GM21381 (cell line): ENCODE measurements around the gene LINC00237.

Experiments
- ATAC-seq: cut with Tn5 transposase; IDR thresholded peaks from one replicate; pipeline ENCODE4 v1.9.1; 2021; ENCODE audit warnings: mild to moderate bottlenecking, moderate library complexity; ENCODE audit not compliant: unreplicated experiment

LINC00237 gene

DNA sequence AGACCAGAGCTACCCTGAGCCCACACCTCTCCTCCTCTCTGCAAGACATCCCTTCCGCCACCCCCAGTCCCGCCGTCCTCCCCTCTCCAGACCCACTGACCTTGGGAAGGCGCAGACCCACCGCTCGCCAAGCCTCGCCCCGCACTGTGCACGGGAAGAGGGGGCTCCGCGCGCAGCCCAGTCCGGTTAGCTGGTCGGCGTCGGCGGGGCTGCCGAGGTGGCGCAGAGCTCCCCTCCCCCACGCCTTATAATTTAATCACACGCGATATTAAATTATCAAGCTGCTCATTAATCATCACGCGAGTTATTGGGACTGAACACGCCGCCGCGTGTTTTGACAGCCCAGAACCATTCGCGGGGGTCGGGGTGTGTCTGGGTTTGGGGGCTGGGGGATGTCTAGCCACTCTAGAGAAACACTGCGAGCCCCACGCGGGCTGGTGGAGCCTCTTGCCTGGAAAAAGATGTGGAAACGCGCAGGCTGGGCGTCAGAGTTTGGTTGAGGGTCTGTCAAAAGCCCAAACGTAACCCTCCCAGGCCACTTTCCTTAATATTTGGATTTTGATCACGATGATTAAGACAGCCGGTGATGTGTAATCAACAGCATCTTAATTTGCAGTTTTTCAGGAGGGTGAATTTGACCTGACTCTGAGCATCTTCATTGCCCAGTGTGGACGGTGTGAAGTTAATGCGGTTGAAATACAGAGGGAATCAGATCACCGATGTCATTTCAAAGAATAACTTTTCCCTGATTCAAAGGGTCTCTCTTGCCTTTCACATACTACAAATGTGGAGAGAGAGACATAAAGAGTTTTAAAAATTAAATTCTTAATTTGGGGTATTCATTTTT, at the start of gene LINC00237:
Gene LINC00237, minus strand, starts transcription at position 188 of the 847 bp plus-strand sequence.
- no peak for ATAC-seq

DNA sequence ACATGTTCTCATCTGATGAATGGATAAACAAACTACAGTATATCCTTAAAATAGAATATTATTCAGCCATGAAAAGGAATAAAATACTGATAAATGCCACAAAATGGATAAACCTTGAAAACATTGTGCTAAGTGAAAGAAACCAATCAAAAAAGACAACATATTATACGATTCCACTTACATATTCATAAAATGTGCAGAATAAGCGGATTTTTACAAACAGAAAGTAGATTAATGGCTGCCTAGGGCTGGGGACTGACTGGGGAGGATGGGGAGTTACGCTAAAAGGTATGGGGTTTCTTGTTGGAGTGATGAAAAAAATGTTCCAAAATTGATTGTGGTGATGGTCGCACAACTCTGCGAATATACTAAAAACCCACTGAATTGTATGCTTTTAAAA, 49.1 kb upstream of the LINC00237 start:
- no peak for ATAC-seq

DNA sequence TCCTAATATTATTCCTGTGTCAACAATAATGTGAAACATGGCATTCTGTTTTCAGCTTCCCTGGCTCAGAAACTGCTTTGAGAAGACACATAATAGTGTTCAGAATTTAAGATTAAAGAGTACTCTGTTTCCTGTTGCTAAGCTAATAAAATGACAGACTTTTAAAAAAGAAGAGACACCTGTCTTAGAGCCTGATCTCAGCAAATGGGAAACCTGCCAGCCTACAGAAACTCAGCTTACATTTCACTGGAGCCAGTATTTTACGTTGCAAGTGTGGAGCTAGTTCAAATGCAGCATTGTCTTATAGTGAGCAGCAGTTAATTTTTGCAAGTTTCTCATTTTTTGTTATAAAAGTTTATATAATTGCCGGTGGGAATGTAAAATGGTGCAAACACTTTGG, 48.5 kb upstream of the LINC00237 start:
- ATAC-seq, result no peak

DNA sequence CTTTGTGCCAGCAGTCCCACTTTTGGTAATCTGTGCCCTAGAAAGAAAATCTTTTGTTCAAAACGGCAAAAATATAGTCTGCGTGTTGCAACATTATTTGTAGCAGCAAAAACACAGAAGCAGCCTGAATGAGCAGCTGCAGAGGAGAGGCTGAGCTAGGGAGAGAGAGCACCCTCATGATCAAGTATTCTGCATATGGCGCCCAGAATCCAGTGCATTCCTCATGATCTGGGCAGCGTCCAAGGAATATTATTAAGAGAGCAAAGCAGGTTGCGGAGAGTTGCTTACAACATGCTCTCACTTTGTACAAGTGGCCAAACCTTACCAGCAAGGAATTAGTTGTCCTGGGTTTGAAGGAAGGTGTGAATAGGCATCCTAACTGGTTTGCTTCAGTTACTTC, 45.6 kb upstream of the LINC00237 start:
- ATAC-seq, result no peak

DNA sequence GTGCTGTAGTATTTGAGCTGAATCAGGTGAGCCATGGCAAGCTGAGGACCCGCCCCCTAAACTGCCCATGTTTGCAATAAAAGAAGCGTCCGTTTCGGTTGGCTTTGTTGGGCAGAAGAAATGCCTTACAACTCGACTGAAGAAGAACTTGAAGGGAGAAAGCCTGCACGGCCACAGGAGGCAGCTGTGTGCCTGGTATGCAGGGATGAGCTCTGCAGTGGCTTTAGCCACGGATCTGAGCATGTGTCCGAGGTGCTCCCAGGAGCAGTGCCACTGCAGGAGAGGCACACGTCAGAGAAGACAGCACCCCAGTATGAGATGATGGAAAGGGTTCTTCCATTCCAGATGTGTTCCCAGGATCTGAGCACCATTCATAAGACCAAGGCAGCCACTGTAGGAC, 43.2 kb upstream of the LINC00237 start:
- ATAC-seq, result no peak

DNA sequence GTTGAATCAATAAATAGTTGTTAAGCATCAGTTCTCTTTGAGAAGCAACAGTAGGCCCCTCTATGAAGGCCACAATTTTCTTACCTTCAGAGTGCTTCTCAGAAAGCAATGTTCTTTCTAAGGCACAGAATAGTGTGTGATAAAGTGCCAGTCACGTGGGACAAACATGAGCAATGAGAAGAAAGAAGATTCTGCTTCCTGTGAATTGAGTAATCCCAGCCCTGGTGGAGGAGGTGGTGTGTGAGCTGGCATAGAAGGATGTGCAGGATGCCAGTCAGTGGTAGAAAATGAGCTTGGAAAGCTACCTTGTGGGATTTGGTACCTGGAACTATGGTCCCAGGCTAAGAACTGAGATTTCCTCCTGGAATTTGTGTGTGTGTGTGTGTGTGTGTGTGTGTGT, 41.4 kb upstream of the LINC00237 start:
- no peak for ATAC-seq

DNA sequence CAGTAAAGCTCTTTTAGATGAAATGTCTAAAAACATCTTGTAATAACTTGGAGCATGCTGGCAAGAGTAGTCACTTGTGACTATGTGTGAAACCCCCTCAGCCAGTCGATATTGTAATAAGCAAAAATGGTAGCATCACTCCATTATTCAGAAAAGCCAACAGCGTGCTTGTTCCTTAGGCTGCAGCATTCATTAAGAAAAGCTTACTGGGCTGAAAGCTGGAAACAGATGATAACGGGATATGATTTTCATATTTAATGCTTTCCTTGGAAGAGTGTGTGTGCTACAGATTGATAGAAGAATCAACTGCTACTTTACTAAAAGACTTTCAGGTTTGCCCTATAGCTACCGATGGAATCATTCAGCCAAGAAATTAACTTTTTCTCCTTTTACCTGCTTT, 40.1 kb upstream of the LINC00237 start:
- no peak for ATAC-seq

DNA sequence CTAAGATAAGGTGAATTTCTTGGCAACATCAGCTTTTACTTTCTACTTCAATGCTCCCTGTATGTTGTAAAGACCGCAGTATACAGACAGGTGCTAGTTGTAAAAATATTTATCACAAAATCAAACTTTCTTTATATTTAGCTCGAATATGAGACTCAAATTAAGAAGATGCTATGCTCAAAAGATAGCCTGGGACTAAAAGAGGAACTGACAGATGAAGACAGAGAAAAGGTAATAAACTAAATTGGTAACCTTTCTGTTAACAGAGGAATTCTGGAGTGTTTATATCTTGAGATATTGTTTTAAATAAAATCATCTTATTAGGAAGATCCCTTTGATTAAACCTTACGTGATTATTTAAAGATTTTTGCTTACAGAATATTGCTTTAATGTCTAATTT, 39.3 kb upstream of the LINC00237 start:
- no peak for ATAC-seq

DNA sequence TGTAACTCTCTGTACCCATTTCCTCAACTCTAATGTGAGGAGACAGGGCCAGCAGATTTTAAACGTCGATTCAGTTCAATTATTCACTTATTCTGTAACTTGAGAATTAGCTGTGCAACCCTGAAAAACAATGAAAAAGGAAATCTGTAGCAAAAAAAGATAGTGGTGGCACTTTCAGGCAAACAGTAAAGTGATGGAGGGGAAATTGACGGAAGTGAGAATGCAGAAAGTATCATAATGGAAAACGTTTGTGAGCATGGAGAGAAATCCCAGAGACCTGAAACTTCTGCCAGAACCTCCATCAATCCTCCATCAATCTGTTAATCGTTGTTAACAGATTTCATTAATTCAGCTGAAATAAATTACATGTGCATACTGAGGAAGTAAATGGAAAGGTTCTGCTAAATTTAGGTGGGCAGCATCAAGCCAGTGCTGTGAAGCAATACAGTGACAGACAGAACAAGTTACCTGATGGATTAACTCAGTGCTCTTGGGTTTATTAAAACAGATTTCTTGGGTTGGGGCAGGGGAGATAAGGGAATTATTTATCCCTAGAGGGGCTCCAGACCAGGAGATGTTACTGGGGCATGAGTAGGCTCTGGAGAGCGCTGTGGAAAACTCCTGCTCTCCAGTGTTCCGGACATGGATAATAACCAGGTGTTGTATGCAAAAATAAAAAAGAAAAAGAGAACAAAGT, 37.2 kb upstream of the LINC00237 start:
- ATAC-seq, result no peak

DNA sequence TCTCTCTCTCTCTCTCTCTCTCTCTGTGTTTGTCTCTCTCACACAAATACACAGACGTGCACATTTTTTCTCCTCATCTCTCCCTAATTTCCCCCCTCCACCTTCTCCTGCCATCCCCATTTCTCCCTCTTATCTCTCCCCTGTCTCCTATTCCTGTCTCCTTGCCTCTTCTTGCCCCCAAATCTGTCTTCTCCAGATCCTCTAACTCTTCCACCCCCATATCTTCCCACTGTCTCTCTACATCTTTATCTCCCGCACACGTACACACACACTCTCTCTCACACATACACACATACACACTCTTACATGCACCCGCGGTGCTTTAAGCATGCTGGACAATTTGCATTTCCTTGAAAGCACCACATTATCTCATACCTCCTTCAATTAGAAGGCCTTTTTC, 35.7 kb upstream of the LINC00237 start:
- ATAC-seq, result no peak

DNA sequence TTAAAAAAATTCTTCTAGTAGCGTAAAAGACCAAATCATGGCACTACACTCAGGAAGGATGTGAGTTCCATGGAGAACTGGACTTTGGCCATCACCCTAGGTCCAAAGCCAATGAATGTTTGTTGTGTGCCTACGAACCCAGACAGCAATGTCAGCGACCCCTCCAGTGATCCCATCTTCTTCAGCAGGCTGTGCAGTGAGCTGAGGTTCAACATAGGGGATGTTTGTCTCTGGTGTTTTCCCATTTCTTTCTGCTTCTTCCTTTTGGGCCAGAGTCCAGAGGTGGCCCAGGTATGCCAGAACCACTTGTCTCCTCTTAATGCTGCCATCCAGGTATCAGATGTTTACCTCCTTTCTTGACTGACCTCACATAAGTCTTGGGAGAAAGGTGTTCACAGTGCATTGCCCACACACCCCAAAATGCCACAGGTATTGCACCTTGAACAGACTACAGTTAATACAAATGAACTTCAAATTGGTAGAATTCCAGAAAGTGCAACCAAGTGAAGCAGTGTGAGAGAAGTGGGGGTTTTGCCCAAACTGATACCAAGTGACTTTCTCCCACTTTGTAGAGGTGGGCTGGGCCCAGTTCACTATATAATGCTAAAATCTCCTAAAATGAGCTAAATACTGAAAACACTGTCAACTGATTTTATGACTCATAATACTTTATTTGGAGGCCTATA, 33.9 kb upstream of the LINC00237 start:
- no peak for ATAC-seq

DNA sequence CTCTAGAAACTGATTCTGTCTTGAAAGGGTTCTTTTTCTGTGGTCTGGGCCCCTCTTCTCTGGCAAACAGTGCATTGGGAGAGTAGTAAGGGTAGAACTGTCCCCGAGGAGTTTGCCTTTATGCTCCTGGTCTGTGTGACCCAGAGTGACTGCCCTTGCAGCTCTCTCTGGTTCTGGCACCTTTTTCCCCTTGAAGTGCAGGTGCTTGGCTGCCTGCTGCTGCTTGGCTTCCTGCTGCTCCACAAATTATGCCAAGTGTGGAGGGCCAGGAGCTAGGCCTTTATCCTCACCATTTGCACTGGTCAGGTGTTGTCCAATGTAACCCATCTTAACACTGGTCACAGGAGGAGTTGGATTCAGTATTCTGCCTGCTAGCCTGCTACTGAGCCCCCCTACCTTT, 30.9 kb upstream of the LINC00237 start:
- ATAC-seq, result no peak

DNA sequence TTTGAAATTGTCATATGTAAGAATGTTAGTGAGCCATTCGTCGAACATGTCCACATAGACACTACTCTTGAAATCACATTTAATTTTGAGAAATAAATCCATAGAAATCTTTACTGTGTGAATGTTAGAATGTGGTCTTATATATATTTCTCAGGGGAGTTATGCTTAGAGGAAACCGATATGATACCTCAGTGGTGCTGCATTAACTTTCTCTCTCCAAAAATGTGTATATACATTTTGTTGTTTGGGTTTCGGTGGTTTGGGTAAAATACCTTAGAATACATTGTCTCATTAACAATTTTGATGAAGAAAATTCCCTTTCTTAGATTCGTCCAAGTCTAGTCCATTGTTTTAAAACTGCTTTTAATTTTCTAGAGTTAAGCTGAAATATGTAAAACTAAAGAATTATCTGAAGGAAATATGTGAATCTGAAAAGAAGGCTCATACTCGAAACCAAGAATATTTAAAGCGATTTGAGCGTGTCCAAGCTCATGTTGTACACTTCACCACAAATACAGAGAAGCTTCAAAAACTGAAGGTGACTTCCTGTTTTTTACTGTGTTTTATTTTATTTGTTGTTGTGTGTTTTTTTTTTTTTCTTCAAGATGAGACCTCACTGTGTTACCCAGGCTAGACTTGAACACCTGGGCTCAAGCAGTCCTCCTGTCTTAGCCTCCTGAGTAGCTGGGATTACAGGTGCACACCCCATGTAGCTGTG, 30.0 kb upstream of the LINC00237 start:
- ATAC-seq, result no peak

DNA sequence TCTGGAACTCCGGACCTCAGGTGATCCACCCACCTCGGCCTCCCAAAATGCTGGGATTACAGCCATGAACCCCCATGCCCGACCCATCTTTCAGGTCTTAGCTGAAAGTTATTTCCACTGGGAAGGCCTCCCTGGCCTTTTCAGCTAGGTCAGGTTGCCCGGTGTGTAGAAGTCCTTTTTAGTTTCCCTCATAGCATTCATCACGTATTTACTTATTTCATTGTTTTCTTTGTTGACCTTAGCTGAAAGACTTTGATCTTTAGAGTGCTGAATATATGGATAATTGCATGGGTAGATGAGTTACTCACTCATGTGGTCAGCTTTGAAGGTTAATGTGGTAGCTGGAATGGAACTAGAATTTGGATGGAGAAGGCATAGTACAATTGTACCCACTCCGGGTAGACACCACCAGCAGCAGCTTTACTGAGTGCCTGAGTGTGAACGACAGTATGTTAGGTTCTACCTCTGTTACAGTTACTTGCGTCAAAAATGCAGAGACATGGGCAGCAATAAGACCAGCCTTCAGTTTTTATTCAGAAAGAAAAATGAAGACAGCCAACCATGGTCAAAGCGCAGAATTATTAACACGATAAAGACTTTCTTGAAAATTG, 28.8 kb upstream of the LINC00237 start:
- ATAC-seq, result no peak

DNA sequence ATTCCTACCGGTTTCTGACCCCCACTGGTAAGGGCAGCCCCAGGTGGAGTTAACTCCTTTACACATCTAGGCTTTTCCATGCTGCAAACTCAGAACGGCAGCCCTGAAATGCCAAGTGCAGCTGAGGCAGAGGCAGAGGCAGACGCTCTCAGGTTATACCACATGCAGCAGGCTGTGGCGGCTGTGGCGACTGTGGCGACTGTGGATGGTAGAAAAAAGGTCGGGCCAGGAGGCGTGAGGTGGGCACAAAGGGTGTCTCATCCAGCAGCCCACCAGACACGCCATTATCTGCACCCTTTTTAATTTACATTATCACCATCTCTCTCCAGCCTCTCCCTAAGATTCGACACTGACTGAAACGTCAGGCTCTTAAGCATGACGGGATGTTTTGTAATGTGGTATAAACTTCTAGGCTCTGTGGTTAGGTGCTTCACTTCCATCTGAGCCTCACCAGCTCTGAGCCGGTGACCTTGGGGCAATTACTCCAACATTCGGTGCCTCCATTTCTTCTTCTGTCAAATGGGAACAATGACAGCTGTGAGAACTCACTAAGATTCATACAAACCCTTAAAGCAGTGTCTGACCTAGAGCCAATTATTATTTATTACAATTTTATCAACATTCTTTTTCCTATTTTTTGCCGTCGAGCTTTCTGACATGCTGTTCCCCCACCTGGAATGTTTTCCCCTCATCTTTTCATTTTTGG, 27.9 kb upstream of the LINC00237 start:
- ATAC-seq, result no peak

DNA sequence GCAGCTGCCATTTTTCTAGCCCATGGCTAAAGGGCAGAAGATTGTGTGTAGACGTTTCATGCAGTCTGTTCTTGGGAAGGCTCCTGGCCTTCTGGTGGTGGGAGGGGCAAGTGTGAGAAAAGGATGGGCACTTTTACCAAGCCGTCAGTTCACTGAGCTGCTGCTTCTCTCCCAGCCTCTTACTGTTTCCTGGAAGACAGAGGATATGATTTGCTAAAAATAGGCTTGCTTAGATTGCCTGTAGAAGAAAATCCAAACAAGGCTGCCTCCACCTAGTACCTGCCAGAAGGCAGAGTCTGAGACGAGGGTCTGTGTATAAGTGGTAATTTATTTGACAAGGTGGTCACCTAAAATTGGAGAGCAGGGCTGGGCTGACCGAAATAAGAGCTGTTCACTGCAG, 27.2 kb upstream of the LINC00237 start:
- ATAC-seq, result no peak

DNA sequence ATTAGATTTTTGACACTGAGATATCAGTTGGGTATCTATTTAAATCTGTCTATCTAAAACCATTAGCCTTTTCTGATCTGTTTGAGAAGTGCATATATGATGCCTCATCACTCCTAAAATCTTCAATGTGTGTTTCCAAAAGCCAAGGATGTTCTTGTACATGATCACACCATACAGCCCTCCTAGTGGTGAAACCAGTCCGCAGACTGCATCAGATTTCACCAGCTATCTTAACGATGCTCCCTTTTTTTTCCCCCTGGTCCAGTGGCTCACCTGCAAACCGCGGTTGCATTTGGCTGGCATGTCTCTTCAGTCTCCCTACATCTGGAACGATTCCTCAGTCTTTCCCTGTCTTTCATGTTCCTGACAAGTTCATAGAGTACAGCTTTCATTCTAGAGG, 23.7 kb upstream of the LINC00237 start:
- no peak for ATAC-seq

DNA sequence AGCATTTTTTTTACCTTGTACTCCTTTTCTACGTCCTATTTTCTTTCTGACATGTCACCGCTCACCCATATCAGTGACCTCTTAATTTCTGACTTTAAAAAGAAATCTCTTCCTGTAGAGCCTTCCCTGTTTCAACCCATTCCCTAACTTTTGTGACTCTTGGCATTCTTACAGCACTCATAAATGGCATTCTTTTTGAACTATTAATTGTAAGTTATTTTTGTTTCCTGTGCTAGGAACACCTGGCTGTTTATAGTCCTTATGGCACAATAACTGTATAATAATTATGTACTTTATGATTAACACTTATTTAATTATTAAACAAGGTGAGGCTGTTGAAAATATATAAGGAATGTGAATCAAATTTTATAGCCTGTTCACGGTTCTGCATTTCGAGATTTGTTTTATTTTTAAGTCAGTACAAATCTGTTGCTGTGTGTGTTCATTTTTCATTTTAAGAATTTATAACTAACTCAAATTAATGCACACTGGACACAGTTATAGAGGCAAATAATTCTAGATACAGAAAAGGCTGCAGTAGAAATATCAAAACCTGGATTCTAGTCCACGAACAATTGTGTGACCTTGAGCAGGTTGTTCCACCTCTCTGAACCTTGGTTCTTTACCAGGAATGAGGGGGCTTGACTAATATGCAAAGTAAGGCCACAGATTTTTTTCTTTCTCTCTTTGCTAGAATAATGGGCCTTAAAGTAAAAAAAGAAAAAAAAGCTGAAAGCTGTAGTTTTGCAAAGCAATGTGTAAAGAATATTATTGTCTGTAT, 21.2 kb upstream of the LINC00237 start:
- ATAC-seq, result no peak

DNA sequence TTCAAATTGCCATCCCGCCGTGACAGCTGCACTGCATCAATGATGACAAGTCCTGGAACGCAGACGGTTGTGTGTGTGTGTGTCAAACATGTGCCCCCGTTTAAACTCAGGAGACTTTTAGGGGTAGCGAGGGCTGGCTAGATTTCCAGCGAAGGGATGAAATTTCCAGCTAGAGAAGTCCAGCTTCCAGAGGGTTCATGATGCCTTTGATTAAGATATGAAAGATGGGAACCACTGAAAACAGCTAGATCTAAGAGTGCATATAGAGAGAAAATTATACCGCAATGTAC, 20.4 kb upstream of the LINC00237 start:
- ATAC-seq, result no peak
